Activated naive CD4-positive, alpha-beta T cell (primary cell): ENCODE measurements around the gene SWAP70.
"Not testable (repeated sequence)": the region's sequence is repeated elsewhere in the genome, so short reads cannot be mapped to it uniquely, and the experiment has no call there.

Source experiments
- DNase-seq, 4 experiments: peaks; one replicate each; lab custom pipeline; 2025; lab: John Stamatoyannopoulos, UW

SWAP70 gene

DNA sequence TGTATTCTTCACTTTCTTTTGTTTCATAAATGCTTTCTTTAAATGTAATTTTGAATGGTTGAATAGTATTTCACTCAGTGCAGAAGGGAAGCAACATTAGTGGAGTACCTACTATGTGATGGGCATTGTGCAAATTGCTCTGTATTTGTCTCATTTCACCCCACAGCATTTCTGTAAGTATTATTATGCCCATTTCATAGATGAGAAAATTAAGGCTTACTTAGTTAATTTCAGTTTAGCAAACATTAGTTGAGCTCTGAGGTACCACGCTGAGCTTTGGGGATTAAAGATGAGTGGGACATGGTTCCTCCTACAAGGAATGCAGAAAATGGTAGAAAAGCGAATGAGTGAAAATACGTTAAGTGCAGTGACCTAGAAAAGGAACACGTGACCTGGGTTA lies 58.1 kb downstream of the SWAP70 start:
- no peak for DNase-seq

DNA sequence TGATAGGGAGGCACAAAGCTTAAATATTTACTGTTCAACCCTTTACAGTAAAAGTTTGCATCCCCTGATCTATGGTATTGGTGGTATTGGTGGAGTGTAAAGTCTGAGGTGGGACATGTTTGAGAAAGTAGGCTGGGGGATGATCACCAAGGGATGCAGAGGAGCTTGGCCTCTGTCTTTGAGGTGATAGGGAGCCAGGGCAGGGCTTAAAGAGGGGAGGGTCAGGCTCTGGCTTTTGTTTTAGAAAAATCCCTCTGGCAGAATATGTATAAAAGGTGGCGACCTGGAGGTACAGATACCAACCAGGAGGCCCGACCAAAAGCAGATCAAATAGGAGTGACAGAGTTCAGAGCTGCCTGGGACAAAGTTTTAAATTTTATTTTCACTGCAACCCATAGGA lies 59.0 kb downstream of the SWAP70 start:
- DNase-seq: no peak

DNA sequence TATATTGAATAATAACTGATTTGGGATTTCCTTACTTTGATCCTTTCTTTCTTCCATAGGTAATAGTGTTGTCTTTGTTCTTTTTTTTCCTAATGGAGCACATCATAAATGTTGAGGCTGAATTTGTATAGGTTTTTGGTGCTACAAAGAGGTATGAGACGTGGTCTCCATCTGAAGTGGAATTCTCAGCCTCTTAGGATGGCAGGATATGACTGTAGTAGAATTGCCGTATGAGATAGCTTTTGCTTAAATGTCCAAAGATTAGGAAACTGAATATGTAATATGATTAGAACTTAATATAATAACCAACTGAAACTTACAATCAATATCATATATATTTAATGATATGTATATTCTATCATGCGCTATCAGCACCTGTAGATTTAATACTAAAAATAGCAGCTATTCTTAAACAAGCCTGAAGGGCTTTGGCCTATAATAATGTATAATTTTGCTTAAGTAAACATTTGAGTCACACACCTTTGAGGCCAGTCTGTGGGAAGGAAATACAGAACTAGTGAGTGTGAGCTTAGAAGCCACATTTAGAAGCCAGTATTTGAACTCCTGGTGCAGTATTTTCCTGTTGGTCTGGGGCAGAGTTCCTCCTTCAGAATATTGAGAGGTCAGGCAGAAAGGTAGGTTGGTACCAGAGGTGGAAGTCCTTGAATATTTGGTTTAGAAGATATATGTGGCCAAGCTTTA lies 62.6 kb downstream of the SWAP70 start:
- DNase-seq: no peak

DNA sequence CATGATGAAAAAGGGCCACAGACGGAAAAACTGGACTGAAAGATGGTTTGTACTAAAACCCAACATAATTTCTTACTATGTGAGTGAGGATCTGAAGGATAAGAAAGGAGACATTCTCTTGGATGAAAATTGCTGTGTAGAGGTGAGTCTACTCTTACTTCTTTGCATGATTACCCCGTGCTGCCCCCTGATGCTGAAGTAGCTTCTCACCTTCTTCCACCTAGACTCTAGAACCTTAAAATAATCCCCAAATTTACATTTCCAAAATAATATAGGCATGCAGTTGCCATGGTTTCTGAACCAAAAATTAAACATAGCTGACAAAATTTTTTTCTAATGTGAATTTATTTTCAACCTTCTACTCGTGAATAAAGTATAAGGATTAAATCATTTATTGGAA lies 64.2 kb downstream of the SWAP70 start:
- no peak for DNase-seq

DNA sequence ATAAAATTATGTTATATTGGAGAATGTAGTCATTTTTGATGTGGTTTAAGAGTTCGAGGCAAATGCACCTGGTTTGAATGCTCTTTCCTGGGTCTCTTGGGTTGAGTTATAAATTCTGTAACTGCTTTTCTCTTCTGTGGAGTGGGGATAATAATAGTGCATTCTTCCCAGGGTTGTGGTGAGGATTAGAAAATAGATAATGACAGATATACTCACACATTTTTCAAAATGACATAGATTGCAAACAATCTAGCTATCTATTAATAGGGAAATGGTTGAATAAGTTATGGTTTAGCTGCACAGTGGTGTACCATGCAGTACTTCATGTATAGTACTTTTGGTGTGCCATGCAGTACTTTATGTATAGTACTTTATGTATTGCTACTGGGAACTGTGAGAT lies 67.4 kb downstream of the SWAP70 start:
- no peak for DNase-seq

DNA sequence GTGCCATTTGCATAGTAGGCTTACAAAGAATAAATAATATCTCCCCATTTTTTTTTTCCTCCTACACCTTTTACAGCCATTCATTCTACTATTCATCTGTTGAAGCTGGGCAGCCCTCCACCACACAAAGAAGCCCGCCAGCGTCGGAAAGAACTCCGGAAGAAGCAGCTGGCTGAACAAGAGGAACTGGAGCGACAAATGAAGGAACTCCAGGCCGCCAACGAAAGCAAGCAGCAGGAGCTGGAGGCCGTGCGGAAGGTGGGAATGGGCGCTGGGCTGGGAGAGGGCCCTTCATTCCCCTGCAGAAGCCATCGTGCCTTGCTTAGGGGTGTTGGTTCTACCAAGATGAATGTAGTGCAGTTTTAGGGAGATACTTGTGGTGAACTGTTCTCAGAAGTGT lies 68.6 kb downstream of the SWAP70 start:
- DNase-seq: no peak

DNA sequence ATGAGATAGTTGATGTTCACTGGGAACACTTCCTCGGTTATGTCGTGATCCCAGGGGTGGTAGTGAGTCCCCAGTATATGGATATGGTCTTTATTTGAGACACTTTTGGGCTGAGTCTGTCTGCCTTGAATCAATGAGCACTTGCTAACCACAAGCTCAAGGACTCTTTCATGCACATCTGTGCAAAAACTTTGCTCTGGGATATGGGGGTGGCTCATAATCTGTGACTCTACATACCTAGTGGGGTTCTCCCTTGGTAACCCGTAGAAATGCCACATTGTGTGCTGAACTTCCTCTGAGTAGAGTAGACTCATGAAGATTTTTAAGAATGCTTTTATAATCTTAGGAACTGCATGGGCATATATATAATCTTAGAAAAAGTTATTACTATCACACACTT lies 69.3 kb downstream of the SWAP70 start:
- no peak for DNase-seq

DNA sequence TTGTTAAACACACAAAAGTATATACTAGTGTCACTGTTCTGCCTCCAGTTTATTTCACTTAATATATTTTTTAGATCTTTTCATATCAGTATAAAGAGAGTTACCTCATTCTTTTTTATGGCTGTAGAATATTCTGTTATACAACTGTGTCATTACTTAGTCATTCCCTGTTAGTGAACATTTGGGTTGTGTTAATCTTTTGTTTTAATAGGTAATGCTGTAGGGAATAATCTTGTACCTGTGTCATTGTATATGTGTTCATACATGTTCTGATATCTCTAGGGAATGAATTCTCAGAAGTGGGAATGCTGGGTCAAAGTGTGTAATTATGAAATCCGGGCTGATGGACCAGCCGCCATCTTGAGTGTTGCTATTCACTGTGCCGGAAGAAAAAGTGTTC lies 71.4 kb downstream of the SWAP70 start:
- no peak for DNase-seq

DNA sequence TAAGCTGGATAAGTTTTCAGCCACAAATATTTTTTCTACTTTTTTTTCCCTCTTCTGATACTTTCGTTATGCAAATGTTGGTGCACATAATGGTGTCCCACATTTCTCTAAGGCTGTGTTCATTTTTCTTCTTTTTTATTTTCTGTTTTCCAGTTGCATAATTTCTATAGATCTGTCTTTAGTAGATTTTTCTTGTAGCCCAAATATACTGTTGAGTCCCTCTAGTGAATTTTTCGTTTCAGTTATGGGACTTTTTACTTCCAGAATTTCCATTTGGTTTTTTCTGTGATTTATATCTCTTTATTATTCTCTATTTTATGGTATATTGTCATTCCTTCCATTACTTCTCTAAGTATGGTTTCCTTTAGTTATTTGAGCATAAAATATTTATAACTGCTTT lies 72.0 kb downstream of the SWAP70 start:
- no peak for DNase-seq

DNA sequence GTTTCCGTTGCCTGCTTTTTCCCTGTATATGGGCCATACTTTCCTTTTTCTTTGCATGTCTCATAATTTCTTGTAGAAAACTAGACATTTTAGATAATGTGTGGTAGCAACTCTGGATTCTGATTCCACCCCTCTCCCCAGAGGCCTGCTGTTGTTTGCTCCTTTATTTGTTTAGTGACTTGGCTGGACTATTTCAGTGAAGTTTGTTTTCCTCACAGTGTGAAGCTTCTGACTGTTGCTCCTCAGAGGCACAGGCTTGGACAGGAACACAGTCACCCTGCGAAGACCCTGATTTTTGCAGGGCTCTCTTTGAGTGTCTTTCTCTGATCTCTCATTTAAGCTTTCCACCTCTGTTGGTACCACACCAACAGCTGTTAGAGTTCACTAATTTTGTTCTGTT lies 72.5 kb downstream of the SWAP70 start:
- DNase-seq: no peak

DNA sequence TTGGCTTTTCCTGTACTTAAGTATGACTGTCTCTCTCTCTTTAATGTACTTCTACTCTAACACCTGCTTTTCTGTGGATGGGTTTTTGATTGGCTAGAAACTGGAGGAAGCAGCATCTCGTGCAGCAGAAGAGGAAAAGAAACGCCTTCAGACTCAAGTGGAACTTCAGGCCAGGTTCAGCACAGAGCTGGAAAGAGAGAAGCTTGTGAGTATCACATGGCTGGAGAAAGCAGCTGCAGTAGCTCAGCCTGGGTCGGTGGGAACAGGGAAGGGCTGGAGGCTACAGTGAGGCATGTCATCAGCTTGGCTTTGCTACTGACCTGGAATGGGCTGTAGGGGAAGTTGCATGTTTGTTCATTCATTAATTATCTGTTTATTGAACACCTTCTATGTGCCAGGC lies 74.2 kb downstream of the SWAP70 start:
- DNase-seq: no peak

DNA sequence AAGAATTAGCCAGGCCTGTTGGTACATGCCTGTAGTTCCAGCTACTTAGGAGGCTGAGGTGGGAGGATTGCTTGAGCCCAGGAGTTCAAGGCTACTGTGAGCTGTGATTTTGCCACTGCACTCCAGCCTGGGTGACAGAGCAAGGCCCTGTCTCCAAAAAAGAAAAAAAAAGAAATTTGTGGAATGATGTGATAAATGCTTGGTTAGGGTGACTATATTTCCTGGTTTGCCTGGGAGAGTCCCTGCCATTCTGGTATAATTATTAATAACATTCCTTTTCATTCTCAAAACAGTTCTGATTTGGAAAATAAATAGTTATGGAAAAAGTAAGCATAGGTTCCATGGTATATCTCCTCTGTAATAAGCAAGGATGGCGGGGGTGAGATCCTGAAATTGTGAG lies 74.8 kb downstream of the SWAP70 start:
- no peak for DNase-seq

DNA sequence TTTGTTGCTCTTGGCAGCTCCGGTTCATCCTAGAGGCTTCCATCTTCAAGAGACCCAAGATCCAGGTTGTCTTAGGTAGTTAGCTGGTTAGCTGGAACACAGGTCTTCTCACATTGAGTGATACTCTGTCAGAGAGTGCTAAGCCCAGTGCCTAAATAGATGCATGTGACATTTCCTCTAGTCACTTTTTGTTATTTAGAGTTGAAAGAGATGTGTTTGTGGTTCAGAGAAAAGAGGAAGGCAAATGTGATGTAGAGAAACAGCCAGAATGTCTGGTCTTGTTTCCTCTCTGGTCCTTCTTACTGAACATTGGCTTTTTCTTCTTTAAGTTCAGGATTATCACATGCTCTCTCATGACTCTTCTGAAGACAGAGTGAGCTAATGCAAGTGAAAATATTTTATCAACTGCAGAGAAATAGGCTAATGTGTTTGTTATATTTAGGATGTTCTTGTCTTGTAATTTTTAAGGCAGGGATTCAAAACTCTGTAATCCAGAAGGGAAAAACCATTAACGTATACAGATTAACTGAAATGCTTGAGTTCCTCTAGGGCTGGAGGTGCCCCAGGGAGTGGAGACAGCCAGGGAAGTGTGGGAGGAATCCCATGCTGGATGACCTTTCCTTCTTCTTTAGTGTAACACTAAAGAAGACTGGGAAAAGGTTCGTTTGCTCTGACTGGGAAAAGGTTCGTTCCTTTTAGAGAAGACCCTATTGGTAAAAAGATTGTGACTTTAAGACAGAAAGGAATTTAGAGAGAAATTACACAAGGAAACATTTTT lies 75.4 kb downstream of the SWAP70 start:
- no peak for DNase-seq

DNA sequence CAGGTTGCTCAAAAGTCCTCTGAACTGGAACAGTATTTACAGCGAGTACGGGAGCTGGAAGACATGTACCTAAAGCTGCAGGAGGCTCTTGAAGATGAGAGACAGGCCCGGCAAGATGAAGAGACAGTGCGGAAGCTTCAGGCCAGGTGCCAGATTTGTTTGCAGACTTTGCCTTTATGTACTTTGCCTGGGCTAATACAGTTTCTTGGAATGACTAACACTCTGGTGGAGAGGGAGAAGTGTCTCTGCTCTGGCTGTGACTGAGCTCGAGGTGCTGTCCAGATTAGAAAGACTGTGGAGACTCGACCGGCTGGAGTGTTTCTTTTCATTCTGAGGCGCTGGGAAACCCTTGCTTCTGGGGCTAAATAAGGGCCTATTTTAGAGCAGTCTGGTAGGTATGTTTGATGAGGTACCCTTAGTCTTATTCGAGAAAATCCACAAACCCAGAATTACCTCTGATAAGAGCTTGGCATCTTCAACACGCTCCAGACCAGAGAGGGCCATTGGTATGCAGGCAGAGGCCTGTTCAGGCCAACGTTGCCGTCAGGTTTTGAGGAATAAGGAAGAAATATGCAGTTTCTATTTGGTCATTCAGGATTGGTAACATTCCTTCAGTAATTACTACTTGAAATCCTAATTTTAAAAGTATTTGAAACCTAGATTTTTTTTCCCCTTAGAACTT lies 76.5 kb downstream of the SWAP70 start:
- DNase-seq: no peak

DNA sequence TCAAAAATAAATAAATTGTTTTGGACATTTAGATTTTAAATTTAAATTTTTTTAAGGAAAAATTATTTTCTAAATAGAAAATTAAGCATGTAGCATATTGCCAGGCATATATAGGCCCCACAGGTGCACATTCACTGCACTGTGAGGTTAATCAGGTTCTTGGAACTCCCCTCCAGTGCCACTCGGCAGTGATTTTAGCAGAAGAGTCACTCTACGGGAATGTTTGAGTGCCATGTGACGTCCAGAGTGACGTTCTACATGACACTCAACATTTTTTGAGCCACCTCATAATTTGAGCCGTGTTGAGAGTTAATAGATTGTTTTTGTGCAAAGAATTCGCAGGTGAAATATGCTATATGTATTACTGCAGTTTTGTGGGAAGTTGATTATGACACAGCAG lies 77.4 kb downstream of the SWAP70 start:
- no peak for DNase-seq

DNA sequence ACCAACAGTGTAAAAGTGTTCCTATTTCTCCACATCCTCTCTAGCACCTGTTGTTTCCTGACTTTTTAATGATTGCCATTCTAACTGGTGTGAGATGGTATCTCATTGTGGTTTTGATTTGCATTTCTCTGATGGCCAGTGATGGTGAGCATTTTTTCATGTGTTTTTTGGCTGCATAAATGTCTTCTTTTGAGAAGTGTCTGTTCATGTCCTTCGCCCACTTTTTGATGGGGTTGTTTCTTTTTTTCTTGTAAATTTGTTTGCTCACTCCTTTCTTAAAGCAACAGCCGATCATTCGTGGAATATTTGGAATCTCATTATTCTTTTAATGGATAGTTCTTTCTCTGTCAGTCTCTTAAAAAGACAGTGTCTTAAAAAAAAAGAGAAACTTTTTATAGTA lies 79.6 kb downstream of the SWAP70 start:
- not testable (repeated sequence) for DNase-seq

DNA sequence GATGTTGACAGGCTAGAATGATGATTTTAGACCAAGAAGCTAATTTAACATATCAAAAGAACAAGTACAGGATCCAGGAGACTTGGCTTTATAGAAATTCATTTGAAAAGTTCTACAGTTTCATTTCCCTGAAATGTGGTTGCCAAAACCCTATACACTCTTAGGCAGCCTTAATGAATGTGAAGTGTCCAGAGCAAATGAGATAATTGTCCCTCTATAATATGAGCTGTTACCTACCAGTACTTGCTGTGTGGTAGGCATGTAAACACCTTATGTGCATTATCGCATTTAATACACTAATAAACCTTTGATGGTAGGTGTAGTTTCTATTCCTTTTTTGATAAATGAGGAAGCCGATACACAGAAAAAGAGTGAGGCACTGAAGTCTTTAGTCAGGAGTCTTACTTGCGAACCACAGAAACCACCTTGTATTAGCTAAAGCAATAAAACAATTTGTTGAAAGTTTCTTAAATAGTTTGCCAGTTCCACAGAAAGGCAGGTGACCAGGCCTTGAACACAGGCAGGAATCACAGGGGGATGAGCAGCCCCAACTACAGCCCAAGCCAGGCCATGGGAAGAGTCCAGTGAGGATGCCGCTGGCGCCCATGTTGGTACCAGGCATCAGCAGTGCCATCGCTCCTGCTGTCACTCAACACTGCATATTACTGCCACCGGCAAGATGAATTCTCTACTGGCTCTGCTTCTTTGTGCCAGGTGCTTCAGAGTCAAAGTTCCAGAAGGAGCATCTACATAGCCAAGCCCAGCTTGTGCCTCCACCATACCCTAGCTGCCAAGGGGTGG lies 81.7 kb downstream of the SWAP70 start:
- no peak for DNase-seq

DNA sequence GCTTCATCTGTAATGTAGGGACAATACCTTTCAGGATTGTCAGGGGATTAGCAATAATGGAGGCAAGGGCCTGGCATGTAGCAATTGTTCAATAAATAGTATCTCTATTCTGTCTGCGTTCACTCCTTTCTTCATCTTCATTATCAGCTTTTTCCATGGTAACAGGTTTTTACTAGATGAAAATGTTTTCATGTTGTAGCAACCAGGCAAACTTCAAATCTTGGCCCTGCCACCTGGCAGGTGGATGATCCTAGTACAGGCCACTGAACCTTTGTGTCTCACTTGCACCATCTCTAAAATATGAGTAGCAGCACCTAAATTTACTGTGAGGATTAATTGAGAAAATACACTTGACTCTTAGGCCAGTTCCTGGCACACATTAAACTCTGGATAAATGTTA lies 83.4 kb downstream of the SWAP70 start:
- DNase-seq: no peak

DNA sequence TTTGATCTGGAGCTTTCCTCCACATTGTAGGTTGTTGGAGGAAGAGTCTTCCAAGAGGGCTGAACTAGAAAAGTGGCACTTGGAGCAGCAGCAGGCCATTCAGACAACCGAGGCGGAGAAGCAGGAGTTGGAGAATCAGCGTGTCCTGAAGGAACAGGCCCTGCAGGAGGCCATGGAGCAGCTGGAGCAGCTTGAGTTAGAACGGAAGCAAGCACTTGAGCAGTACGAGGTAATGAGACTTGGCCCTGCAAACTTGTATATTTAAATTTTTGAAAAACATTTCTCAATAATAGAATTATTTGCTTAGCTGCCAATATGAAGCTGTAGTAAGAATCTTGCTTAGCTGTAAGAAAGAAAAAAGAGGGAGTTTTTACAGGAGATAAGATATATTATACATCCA lies 84.0 kb downstream of the SWAP70 start:
- DNase-seq: no peak

DNA sequence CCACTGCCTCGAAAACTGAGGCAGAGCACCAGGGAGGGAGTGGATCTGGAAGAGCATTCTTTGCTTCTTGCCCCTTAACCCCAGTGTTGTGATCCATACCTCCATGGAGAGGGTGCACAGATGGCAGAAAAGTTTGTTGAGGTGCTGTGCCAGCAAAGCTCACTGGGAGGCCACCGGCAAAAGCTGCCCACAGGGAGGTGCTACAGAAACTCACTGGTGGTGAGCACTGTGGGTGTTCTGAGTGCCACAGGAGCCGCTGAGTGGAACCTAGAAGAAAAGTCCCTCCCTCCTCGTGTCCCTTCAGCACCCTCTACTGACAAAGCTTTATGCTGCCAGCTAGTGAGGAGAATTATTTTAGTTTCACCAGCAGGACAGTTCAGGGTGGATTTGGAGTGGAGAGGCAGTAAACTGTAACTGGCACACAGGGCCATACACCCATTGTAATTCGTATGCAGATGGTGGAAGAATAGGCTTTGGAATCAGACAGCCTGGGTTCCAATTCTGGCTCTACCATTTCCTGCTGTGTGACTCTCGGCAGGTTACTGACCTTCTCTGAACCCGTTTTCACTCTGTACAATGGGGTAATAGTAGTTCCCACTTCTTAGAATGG lies 84.6 kb downstream of the SWAP70 start:
- DNase-seq: peak in 2 of 4 experiments; percentile 10 to 14

DNA sequence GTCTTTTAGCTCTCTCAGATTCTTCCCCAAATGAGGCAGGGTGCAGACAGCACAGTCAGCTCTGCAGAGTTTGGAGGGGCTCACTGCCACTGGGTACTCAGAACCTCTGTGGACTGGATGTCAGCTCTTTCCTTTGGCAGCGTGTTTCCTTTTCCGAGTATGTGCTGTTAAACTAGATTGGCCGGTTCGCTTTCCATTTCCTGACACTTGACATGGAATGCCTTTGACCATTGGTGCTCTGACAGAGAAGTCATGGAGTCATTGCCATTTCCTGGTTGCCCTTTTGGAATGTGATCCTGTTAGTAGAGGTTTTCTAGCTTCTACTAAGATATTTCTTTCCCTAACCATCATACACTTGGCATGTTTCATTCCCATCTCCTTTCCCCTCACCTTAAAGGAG lies 86.7 kb downstream of the SWAP70 start:
- DNase-seq: no peak

DNA sequence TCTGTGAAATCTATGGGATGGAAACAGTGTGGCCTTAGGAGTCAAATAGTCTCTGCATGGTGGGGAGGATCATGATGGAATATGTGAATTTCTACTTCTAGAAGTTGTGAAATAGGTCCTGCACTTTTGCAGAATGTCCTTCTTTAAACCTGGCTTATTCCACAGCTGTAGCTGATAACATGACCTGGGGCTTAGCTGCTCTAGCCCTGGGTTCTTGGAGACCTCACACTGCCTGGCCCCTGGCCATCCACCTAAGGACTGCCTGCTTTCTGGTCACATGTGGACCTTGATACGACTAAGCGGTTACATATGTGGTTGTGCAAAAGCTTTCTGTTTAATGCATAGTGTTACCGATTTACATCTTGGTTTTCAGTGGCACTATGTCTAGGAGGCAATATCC lies 88.2 kb downstream of the SWAP70 start:
- DNase-seq: no peak
